ENCODE data around the gene DDB1. TPM values are rescaled to one million over a fixed set of nuclear protein-coding genes. Genes with fewer than 3 reads are reported as not detected.

Gene DDB1
- total RNA-seq, 1 donor from 2014 or later, result 126 TPM

DNA sequence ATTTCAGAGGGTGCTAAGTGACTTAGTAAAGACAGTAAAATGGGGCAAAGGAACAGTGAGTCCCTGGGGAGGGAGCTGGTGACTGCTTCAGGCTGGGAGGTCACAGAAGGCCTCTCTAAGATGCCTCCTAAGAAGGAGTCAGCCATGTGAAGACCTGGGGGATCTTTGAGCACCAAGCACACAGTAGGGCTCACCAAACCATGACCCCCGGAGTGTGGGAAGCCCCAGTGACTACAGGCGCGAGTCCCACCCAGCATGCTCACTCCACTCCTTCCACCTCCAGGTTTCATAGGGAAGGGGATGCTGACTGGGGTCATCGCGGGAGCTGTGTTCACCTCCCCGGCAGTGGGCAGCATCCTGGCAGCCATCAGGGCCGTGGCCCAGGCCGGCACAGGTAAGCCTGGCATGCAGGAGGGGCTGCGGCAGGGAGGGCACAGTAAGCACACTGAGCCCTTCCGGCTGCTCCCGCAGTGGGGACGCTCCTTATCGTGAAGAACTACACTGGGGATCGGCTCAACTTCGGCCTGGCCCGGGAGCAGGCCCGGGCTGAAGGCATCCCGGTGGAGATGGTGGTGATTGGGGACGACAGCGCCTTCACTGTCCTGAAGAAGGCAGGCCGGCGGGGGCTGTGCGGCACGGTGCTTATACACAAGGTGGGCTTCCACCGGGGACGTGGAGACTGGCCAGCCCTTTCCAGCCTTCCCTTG lies 6.0 kb upstream of the DDB1 start:
- no peak for DNase-seq
- intact Hi-C loops (cut with micrococcal nuclease), result no loop called here
- ATAC-seq, result no peak

DNA sequence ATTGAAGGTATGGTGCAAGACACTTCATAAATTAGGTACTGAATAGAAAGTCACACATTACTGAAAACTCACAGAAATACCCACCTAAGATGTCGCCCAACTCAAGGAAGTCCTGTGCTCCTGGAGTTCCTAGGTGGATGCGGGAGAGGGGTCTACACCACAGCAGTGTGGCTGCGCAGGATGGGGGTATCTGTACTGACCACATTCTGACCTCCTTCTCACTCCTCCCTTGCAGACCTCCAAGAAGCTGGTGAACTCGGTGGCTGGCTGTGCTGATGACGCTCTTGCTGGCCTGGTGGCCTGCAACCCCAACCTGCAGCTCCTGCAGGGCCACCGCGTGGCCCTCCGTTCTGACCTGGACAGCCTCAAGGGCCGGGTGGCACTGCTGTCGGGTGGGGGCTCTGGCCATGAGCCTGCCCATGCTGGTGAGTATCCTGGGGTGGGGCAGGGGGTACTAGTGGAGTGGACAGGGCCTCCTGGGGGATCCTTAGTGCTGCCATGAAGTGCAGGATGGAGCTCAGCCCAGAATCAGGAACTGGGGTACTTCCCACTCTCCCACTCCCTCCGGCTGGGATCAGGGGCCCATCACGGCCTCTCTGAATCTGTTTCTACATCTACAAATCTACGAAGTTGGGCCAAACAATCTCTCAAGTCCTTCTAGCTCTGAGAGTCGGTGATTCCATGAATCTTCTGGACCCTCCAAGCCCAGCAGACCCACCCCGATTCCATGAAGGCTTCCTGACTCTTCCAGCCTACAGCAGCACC lies 5.0 kb upstream of the DDB1 start:
- DNase-seq (no peak), ATAC-seq (no peak)
- intact Hi-C loops (cut with micrococcal nuclease), result loop anchor here (2.0 kb wide), 1 partner anchor 47 kb away; no protein-coding TSS in a partner anchor

DNA sequence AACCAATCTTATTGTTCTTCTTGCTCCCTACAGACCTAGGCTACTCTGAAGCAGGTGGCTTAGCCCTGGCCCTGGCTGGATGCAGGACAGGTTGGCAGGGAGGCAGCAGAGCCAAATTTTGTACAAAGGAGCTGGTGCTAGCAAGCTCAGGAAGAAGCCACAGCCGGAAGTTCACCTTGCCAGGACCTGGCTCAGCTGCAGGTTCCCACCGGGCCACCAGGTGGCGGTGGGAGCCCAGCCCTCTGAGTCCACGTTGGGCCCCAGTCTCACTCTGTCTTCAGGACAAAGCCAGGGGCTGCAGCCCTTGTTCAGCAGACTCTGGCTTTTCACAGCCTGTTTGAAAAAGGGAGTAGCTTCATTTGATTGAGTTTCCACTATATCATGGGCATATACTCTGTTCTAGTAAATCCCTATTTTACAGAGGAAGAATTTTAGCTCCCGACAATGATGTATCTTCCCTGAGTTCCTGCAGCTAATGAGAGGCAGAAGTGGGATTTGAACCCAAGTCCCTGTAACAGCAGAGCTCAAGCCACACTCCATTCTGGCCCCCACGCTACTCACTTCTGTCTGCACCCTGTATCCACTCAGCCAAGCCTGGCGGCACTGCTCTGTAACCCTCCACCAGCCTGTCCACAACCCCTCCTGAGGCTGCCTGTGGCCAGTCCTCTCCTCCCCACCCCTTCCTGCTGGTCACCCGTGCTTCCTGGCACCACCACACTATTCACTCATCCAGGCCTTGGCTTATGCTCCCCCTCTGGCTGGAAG lies 3.4 kb upstream of the DDB1 start:
- peak; percentile 86 for DNase-seq
- intact Hi-C loops (cut with micrococcal nuclease), result loop anchor here (2.0 kb wide), 1 partner anchor 48 kb away; no protein-coding TSS in a partner anchor
- ATAC-seq, result peak; percentile 58

DNA sequence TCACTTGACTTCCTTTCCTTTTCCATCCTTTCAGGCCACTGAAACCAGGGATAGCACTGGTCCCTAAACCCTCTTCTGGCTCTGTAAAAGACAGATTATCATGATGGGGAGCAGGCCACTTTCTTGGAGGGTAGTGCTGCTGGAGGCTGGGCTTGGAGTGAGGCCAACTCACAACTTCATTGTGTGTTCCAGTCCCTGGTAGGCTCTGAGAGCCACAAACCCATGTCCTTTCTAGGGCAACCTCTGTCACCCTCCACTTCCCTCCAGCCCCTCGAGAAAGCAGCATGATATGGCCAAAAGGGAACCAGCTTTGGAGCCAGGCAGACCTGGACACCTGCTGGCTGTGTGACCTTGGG lies 2.4 kb upstream of the DDB1 start:
- no peak for ATAC-seq
- DNase-seq, result no peak
- intact Hi-C loops (cut with micrococcal nuclease), result no loop called here

DNA sequence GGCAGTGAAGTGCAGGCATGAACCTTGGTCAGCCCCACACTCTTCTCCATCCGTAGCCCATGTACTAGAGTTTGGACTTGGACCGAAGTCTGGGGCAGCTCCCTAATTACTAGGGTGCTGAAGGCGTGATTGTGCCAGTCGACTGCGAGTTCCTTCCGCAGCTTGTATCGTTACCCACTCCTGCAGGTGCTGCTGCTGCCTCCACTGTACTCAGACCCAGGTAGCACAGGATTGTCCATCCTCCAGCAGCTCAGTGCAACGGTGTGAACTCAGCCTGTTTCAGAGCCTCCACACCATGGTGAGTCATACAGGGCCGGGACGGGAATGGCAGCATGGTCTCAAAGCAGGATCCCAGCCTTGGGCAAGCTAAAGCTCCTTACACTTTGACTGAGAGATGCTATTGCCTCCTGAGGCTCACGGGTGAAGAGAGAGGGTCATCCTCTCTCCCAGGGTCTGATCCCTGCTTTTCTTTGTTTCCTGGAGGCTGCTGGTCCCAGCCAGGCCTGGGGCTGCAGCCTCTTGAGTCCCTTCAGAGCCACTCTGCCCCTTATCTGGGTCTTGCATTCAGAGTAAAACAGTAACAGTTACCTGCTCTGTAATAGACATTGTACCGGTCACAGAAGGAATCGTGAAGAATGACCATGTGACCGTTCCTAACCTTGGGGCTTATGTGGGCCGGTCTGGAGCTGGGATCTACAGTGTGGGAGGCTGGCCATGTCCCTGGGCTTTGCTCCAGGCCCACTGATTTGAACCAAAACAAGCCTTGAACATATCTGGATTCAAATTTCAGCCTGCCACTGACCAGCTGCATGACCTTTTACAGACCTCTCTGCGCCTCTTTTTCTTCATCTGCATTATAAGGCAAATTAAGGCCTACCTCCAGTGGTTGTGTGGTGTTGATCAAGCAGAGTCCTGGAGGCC lies 1.8 kb upstream of the DDB1 start:
- DNase-seq, result no peak
- intact Hi-C loops (cut with micrococcal nuclease), result no loop called here

DNA sequence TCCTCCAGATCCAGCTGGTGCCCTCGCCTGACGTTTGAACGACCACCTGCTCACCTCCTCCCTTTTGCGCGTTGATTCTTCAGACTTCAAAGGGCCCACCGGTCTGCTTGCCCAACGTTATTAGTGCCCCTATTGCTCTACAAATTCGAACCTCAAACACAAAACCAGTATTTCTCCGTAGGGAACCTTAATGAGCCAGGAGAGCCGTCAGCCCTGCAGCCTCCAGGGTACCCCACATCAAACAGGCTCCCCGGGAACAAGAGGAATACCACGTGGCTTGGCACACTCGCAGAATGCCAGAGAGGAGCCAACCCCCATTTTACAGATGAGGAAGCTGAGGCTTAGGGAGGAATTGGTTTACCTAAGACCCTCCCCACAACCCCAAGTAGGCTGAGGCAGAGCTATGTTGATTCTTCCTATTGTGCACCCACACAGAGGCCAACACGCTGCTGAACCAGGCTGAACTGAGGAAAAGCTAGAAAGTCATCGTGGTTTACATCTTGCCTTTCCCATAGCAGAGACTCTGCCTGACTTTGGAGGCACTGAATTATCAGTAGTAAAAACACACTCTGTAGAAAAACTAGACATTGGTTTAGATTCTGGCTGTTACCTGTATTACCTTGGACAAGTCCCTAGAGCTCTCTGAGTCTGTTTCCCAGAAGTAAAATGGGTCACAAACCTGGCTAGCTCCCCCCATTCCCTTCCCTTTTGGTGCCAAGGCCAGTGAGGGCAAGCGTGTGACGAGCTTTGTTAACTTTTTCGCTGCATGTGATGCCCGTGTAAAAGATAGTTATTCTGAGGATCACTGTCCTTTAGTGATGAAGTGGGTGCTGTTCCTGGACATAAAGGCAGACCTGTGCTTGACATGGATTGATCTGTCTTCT lies 887 bp upstream of the DDB1 start:
- intact Hi-C loops (cut with micrococcal nuclease), result no loop called here
- no peak for ATAC-seq
- no peak for DNase-seq

More for the DNA sequence above, 1.8 kb upstream of the DDB1 start:
- ATAC-seq, result no peak

DNA sequence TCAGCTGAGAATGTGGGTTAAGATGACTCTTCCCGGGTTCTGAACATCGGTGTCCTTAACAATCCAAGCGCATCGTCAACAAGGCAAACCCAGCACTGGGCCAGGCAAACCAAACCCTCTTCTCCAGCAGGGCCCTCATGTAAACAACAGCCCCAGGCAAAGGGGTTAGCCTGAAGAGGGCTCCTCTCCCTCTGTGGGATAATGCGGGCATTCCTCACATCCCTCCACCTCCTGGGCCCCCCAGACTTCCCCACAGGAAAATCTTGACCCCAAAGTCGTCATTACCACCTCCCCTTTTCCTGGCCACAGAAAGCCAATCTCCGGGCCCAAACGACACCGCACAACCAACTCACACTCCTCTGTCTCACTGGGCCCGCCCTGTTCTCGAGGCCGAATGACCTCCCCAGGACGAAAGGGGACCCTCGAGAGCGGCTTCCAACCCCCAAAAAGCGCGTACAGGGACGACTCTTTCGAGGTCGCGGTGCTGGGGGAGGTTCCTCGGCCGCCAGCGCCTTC lies 566 bp downstream of the DDB1 start:
- no peak for DNase-seq
- ATAC-seq, result no peak
- intact Hi-C loops (cut with micrococcal nuclease), result no loop called here

DNA sequence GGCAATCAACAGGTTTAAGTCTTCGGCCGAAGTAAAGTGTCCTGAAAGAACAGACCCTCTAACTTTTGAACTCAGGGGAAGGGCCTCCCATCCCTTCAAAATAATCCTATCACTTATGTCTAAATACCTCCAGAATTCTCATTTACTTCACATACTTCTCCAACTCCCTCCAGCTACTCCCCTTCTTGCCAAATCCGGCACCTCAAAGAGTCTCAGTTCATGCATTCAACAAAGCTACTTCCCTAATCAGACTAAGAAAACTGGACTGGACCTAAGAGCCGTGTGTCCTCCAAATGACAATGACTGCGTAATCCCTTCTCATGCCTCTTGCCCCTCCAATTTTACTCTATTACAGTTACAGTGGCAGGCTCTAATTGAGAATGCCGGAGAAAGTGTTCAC lies 1.3 kb downstream of the DDB1 start:
- DNase-seq, result no peak
- ATAC-seq, result no peak
- intact Hi-C loops (cut with micrococcal nuclease), result no loop called here

DNA sequence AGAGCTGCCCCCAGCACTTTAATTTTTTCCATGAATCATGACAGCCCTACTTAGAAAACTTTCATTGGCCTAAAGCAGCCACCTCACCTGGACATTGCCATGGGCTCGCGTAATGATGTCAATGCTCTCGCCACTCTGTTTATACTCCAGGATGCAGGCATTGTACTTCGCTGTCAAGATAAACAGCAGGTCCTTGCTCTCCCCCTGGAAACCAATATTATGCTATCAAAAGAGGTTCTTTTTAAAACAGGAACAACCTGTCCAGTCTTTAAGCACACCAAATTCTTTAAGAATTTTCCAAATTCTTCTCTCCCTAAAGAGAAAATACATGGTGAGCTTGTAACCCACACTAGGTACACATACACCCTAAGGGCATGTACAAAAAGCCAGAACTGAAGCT lies 3.0 kb downstream of the DDB1 start:
- no peak for DNase-seq
- intact Hi-C loops (cut with micrococcal nuclease), result no loop called here
- no peak for ATAC-seq

DNA sequence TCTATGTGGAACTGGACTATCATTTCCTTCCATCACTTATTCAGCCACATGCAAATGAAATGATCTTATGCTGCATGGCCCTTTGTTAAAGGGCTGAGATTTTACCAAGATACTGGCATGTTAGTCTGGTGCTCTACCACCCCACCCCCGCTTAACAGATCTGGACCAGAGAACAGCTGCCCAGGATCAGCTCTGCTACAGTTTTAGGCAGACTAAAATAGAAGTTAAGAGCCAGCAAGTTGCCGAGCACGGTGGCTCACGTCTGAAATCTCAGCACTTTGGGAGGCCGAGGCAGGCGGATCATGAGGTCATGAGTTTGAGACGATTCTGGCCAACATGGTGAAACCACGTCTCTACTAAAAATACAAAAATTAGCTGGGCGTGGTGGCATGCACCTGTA lies 4.6 kb downstream of the DDB1 start:
- intact Hi-C loops (cut with micrococcal nuclease), result no loop called here
- no peak for DNase-seq
- ATAC-seq, result no peak

DNA sequence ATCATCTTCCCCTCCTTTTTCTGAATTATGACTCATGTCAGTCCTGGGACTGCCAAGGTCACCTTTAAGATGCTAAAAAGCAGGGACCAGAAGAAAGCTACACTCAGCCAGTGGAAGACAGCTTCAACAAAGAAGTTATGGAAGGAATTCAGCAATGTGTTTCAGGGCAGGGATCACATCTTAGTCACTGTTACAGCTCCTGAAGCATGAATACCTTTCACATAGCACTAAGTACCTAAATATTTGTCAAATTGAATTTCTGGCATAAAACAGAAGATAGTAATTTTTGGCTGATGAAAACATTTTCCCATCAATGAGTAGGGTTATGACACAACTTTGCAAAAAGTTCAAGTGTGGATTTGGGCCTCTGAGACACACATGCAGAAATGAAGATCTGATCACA lies 5.2 kb downstream of the DDB1 start:
- intact Hi-C loops (cut with micrococcal nuclease), result no loop called here
- ATAC-seq, result no peak
- no peak for DNase-seq

DNA sequence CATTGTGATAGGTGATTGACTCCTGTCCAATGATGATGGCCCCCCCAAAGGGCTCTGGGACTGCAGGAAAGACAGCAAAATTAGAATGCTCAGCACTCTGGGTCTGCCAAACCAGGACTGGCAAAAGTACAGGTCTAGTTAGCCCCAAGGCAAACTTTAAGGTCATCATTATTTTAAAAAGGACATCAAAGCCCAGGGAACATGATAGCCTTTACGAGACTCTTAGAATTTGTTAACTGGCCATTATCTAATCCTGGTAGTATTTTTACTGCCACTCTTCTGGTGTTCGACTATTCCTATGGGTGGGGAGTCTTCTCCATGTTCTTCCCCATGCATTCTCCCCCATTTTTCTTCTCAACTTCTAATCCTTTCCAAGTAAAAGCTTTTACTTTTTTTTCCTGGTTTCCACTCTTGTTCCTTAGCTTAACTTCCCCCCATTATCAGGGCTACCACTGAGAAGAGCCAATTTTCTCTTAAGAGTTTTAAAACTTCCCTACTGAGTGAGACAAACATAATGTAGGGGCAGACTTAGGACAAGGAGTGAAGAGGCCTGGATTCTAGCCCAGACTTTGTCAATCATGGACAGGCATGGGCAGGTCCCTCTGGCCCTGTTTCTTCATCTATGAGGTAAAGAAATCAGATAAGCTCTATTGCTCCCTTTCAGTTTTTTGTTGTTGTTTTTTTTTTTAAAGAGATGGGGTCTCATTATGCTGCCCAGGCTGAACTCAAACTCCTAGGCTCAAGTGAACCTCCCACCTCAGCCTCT lies 7.1 kb downstream of the DDB1 start:
- intact Hi-C loops (cut with micrococcal nuclease), result no loop called here
- DNase-seq (no peak), ATAC-seq (peak; percentile 73)

DNA sequence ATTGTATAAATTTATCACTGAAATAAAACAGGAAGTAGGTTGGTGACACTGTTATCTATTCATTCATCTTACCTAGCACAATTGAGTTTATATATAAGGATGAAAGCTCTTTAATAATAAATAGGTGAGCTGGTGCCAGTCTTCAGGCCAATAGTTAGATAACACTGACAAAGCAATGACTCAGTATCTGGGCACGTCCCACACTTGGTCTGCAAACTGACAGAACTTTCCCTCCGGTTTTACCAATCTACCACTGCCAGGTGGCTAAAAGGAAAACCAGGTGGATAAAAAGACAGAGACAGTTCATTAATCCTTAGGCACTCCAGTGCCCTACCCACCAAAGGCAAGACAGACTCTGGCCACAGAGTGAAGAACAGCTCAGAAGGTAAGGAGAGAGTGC lies 17.6 kb downstream of the DDB1 start:
- intact Hi-C loops (cut with micrococcal nuclease), result no loop called here
- DNase-seq, result no peak
- no peak for ATAC-seq

DNA sequence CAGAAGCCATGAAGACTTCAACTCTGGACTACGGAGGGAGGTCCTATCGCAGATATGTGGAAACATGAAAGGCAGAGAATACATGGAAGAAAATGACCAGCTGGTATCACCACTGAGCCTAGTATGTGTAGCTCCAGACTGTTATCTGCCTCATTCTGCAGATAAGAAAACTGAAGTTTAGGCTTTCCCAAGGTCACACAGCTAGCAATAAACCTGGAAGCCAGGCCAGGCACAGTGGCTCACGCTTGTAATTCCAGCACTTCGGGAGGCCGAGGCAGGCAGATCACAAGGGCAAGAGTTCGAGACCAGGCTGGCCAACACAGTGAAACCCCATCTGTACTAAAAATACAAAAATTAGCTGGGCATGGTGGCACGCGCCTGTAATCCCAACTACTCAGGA lies 22.2 kb downstream of the DDB1 start:
- ATAC-seq (no peak), DNase-seq (no peak)
- intact Hi-C loops (cut with micrococcal nuclease), result no loop called here

DNA sequence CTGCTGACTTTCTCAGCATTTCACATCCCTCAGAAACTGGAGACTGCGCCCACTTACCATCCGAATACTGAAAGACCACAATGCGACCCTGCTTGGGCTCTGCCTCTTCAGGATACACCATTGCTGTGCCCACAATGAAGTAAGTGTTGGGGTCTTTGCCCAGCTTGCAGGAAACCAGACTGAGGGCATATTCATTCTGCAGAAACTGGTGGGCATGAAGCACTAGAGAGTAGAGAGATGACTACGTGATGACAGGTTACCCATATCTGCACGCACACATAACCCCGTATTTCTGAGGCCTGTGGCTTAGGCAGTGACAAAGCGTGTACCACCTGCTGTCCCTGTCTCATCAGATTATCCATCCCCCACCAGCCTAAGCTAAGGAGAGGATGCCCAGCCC lies 23.2 kb downstream of the DDB1 start:
- intact Hi-C loops (cut with micrococcal nuclease), result no loop called here
- no peak for DNase-seq
- no peak for ATAC-seq

DNA sequence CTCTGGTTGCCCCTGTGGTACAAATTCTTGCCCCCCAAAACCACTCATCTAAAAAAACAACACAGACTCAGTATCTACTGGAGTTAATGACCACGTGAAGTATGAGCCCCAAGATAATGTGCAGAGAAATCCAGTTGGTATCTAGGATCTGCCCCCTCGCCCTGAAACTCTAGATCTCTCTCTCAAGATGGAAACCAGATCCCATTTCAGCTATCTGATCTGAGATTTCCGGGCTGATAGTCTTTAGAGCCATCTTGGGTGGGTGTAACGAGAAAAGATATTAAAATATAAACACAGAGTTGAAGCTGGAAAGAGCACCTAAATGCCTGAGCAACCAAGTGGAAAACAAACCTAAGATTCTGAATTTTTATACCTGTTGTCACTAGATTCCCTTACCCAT lies 23.8 kb downstream of the DDB1 start:
- intact Hi-C loops (cut with micrococcal nuclease), result no loop called here
- no peak for ATAC-seq
- DNase-seq, result no peak

DNA sequence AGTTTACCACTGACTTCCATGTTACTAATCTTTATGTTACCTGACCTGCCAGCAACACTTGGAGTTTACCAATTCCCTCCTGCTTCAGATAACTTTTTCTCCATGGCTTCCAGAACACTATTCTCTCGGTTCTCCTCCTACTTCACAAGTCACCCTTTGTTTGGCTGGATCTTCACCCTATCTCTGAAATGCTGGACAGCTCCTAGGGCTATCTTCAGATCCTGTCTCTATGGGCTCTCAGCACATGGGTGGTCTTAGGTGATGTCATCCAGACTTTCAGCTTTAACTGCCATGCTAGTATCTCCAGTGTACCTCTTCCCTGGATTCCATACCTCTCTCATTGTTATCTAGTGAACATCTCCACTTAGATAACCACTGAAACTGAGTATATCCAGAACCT lies 25.6 kb downstream of the DDB1 start:
- DNase-seq (no peak), ATAC-seq (no peak)
- intact Hi-C loops (cut with micrococcal nuclease), result no loop called here

All from left ventricle myocardium superior (tissue), 1 donor.